Activated T-helper 17 cell treated with anti-CD3 and anti-CD28 coated beads, Interleukin-2, amount 50 U/mL, for 72 hours (primary cell): ENCODE results near the gene LSM10. TPM values are rescaled to one million over a fixed set of nuclear protein-coding genes. Genes with fewer than 3 reads are reported as not detected.
A peak's percentile ranks its signal among the peaks of the same experiment; 100 is the strongest.

Experiments
- ATAC-seq: fragments of 150-1000 bp; cut with Tn5 transposase; replicated peaks from 2 replicates; pipeline ENCODE4 v1.10.0; 2021; ENCODE audit warnings: mild to moderate bottlenecking, moderate library complexity
- H3K27ac Mint-ChIP-seq: one replicate; pipeline ENCODE4 v1.8.0; 2022; ENCODE audit warnings: mixed read lengths
- H3K27me3 Mint-ChIP-seq: one replicate; pipeline ENCODE4 v1.8.0; 2022; ENCODE audit warnings: mixed read lengths
- H3K36me3 Mint-ChIP-seq: one replicate; pipeline ENCODE4 v1.8.0; 2022; ENCODE audit warnings: low read depth, mild to moderate bottlenecking, mixed read lengths
- H3K4me1 Mint-ChIP-seq: one replicate; pipeline ENCODE4 v1.8.0; 2022; ENCODE audit warnings: mixed read lengths
- H3K4me3 Mint-ChIP-seq: one replicate; pipeline ENCODE4 v1.8.0; 2022; ENCODE audit warnings: mild to moderate bottlenecking, mixed read lengths
- H3K9me3 Mint-ChIP-seq: one replicate; pipeline ENCODE4 v1.8.0; 2022; ENCODE audit warnings: mixed read lengths
- total RNA-seq, 2 donors: library from RNA; stranded (reverse); gene quantifications; one replicate each; pipeline ENCODE4 v1.2.3, GENCODE V29; 2022

LSM10 gene
- total RNA-seq, 2 donors from 2014 or later: 24.6 to 59.6 TPM

DNA sequence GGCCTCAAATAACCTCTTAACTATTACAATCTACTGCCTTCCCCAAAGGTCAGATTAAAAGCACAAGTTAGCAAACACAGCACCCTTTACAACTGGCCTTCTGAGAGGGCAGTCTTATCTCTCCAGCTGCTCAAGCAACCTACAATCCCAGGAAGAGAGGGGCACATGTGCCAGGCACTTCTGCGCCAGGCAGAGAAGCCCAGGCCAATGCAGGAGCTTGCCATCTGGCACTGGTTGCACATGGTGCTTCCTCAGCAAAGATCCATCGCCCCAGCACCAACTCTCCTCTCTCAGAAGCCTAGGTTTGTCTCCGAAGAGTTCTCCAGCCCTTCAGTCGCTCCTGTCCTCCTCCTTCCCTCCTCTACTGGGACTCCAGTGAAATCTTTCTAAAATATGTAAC is 14.5 kb downstream of the LSM10 start:
- Mint-ChIP-seq H3K9me3 (no peaks in the 10 kb centered on the region), H3K4me3 (peak overlapping the region; percentile 99), H3K27me3 (no peaks in the 10 kb centered on the region), H3K36me3 (peaks cover 34% of the 10 kb centered on the region), H3K27ac (peak overlapping the region; percentile 92), H3K4me1 (peaks cover 47% of the 10 kb centered on the region)
- ATAC-seq: no peak

- peaks cover 45% of the 10 kb centered on the region for H3K4me1 Mint-ChIP-seq
- H3K9me3 Mint-ChIP-seq: no peaks in the 10 kb centered on the region
- no peaks in the 10 kb centered on the region for H3K27me3 Mint-ChIP-seq
- H3K4me3 Mint-ChIP-seq: no peak overlapping the region
- ATAC-seq: no peak
- peaks cover 34% of the 10 kb centered on the region for H3K36me3 Mint-ChIP-seq
- peak overlapping the region; percentile 92 for H3K27ac Mint-ChIP-seq
Observed at GRCh38 chr1:36382669-36383068, 15.0 kb downstream of the LSM10 start.

GRCh38 chr1:36382231-36382630 is 15.5 kb downstream of the LSM10 start:
- Mint-ChIP-seq H3K4me1 (peaks cover 40% of the 10 kb centered on the region), H3K4me3 (peak overlapping the region; percentile 1), H3K27ac (peak overlapping the region; percentile 92)

GRCh38 chr1:36381405-36381804 is 16.3 kb downstream of the LSM10 start:
- Mint-ChIP-seq H3K36me3 (peaks cover 31% of the 10 kb centered on the region), H3K27ac (peak overlapping the region; percentile 92), H3K9me3 (no peaks in the 10 kb centered on the region), H3K27me3 (no peaks in the 10 kb centered on the region), H3K4me3 (peak overlapping the region; percentile 19), H3K4me1 (peaks cover 33% of the 10 kb centered on the region)
- no peak for ATAC-seq

More at GRCh38 chr1:36382231-36382630, 15.5 kb downstream of the LSM10 start:
- Mint-ChIP-seq H3K36me3 (peaks cover 34% of the 10 kb centered on the region), H3K9me3 (no peaks in the 10 kb centered on the region), H3K27me3 (no peaks in the 10 kb centered on the region)
- no peak for ATAC-seq

GRCh38 chr1:36380782-36381181 is 16.9 kb downstream of the LSM10 start:
- Mint-ChIP-seq H3K4me3 (peak overlapping the region; percentile 19), H3K27me3 (no peaks in the 10 kb centered on the region), H3K4me1 (peaks cover 33% of the 10 kb centered on the region), H3K9me3 (no peaks in the 10 kb centered on the region), H3K36me3 (peaks cover 30% of the 10 kb centered on the region), H3K27ac (peak overlapping the region; percentile 92)
- ATAC-seq: no peak

GRCh38 chr1:36380143-36380619 is 17.5 kb downstream of the LSM10 start:
- no peak for ATAC-seq
- peaks cover 30% of the 10 kb centered on the region for H3K36me3 Mint-ChIP-seq
- peak overlapping the region; percentile 92 for H3K27ac Mint-ChIP-seq
- no peaks in the 10 kb centered on the region for H3K27me3 Mint-ChIP-seq
- peaks cover 33% of the 10 kb centered on the region for H3K4me1 Mint-ChIP-seq
- H3K9me3 Mint-ChIP-seq: no peaks in the 10 kb centered on the region
- no peak overlapping the region for H3K4me3 Mint-ChIP-seq

DNA sequence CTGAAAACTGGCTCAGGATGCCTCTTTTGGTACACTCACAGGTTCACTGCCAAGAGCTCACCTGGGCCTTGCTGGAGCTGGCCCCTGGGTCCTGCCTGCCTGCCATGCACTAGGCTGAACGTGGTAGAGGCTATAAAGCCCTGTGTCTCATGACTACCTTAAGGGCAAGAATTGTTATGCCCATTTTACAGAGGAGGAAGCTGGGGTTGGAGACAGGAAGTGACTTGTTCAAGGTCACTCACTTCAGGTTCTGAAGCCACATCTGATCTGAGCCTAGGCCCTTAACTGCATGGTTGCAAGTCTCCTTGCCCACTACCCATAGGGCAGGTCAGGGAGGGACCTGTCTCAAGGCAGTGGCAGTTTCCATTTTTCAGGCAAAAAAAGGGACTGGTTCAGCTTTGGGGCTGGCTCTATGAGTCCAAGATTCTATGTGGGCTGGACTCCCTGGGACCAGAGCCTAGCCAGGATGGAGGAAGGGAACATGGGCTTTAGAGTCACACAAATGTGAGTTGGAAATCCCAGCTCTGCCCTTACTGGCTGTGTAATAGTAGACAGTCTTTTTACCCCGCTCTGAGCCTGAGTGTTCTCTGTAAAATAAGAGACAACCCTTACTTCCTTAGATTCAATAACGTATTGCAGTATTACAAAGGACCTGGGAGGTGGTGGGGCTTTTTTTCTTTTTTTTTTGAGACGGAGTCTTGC is 19.8 kb downstream of the LSM10 start:
- H3K27me3 Mint-ChIP-seq: no peaks in the 10 kb centered on the region
- peak overlapping the region; percentile 21 for H3K4me3 Mint-ChIP-seq
- H3K4me1 Mint-ChIP-seq: peaks cover 28% of the 10 kb centered on the region
- ATAC-seq: no peak
- H3K27ac Mint-ChIP-seq: peak overlapping the region; percentile 78
- peaks cover 31% of the 10 kb centered on the region for H3K36me3 Mint-ChIP-seq
- H3K9me3 Mint-ChIP-seq: no peaks in the 10 kb centered on the region

DNA sequence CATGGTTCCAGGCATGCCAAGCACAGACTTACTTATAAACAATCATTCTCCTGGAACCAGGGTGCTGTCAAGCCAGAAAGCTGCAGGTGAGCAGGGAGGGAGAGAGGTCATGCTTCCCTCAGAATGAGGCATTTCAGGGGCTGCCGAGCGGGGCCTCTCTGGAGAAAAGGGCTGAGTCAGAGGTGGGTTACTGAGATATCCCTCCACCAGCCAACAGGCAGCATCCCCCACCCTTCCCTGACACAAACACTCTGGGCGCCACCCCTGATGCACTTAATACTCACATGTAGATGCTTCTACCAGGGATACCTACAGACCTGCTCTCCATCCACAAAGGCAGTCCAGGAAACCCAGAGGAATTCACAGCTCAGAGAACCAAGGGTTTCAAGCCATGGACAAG is 25.1 kb downstream of the LSM10 start:
- H3K4me3 Mint-ChIP-seq: peak overlapping the region; percentile 83
- H3K36me3 Mint-ChIP-seq: peaks cover 19% of the 10 kb centered on the region
- H3K9me3 Mint-ChIP-seq: no peaks in the 10 kb centered on the region
- no peaks in the 10 kb centered on the region for H3K27me3 Mint-ChIP-seq
- H3K4me1 Mint-ChIP-seq: peaks cover 14% of the 10 kb centered on the region
- ATAC-seq: no peak
- peak overlapping the region; percentile 89 for H3K27ac Mint-ChIP-seq

DNA sequence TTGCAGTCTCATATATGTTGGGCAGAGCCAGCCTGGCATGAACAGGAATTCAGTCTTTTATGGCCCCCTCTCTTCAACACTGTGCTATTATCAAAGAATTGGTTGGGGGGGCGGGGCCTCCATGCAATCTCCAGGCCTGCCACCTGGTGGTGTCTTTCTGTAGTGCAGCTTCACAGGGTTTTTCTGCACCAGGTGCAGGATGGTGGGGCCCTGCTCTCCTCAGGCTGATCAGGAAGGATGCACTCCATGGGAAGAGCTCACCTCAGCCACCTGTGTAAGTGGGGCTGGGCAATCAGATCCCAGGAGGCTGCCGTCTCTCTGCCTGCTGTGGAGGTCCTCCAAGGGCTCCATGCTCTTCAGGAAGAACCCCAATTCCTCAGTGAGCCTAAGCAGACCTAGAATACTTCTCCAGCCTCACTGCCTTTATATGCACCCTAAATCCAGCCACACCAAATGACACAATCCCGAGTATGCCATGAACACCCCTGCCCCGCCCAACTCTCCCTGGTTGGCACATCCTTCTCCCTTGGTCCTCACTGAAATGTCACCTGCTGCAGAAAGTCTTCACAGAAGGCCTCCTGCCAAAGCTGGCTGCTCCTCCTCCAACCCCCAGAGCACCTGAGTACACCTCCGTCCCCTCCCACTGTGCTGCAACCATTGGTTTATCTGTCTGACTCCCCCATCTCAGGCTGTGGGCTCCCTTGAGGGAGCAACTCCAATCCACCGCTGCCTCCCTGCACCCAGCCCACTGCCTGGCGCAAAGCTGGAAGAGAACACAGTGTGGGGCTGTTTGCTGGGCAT is 28.4 kb downstream of the LSM10 start:
- ATAC-seq: peak; percentile 27
- Mint-ChIP-seq H3K9me3 (no peaks in the 10 kb centered on the region), H3K36me3 (peaks cover 23% of the 10 kb centered on the region), H3K27ac (peak overlapping the region; percentile 9), H3K4me1 (peaks cover 19% of the 10 kb centered on the region), H3K4me3 (no peak overlapping the region), H3K27me3 (no peaks in the 10 kb centered on the region)

DNA sequence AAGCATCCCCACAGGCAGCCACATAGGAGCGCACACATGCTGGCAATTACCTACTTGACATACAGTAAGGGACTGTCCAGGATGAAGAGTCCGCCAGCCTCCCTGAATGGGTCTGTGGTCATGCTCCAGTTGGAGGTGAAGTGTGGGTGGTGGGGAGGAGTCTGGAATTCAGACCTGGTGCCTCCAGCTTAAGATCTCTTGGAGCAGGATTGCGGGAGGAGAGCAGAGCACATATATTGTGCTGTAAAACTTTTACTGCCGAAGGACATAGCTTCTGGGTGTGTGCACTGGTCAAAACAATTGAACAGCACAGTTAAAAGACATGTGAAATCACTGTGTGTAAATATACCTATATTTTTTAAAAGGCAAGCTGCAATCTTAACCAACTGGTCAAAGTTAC is 29.9 kb downstream of the LSM10 start:
- Mint-ChIP-seq H3K9me3 (no peaks in the 10 kb centered on the region), H3K36me3 (peaks cover 21% of the 10 kb centered on the region), H3K4me3 (peak overlapping the region; percentile 71), H3K4me1 (peaks cover 14% of the 10 kb centered on the region), H3K27me3 (no peaks in the 10 kb centered on the region), H3K27ac (peak overlapping the region; percentile 91)
- no peak for ATAC-seq

- Mint-ChIP-seq H3K27me3 (no peaks in the 10 kb centered on the region), H3K4me1 (peaks cover 14% of the 10 kb centered on the region), H3K36me3 (peaks cover 28% of the 10 kb centered on the region), H3K27ac (peak overlapping the region; percentile 91), H3K4me3 (peak overlapping the region; percentile 71), H3K9me3 (no peaks in the 10 kb centered on the region)
- no peak for ATAC-seq
Observed at GRCh38 chr1:36367066-36367465, 30.6 kb downstream of the LSM10 start.

GRCh38 chr1:36366091-36366661 is 31.5 kb downstream of the LSM10 start:
- H3K4me3 Mint-ChIP-seq: peak overlapping the region; percentile 71
- no peaks in the 10 kb centered on the region for H3K9me3 Mint-ChIP-seq
- peaks cover 14% of the 10 kb centered on the region for H3K4me1 Mint-ChIP-seq

DNA sequence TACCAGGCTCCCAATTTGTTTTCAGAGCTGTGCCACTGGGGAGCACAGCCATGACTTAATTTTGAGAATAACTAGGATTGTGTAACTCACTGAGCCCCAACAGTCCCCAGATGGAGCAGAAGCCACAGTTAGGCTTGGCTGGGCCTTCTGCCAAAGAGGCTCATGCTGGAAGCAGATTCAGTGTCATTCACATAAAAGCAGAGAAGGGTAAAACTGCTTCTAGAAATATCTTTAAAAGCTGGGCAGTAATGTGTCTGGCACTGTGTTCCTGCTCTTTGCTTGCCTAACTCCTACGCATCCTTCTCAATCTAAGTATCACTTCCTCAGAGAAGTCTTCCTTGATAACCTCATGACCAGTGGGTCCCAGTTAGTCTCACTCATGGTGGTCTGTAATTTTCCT is 32.3 kb downstream of the LSM10 start:
- Mint-ChIP-seq H3K4me1 (peaks cover 14% of the 10 kb centered on the region), H3K36me3 (peaks cover 37% of the 10 kb centered on the region), H3K4me3 (no peak overlapping the region), H3K9me3 (no peaks in the 10 kb centered on the region), H3K27me3 (no peaks in the 10 kb centered on the region), H3K27ac (peak overlapping the region; percentile 91)
- ATAC-seq: no peak

More at GRCh38 chr1:36366091-36366661, 31.5 kb downstream of the LSM10 start:
- Mint-ChIP-seq H3K27ac (peak overlapping the region; percentile 91), H3K36me3 (peaks cover 37% of the 10 kb centered on the region), H3K27me3 (no peaks in the 10 kb centered on the region)
- peak; percentile 80 for ATAC-seq

DNA sequence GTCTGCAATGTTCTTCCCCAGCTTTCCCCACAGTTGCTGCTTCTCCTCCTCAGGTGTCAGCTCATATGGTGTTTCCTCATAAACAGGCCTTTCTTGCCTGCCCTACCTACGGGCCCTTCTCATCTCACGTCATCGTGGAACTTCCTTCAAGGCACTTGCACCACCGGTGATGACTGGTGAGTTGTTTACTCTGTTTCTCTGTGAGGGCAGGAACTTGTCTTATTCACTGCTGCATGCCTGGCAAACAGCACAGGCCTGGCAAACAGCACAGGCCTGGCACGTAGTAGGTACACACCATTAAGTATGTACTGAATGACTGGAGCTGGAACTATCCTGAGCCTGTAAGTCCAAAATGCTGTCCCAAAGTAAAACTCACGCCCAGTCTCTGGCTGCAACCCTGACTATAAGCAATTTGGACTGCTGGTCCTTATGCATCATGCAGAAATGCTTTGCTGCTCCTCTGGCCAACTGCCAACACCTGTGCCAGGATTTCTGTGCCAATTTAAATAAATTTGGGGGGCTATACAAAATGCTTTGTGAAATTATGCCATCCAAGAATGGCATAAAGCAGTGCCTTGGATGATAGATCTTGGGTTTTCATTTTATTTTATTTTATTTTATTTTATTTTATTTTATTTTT is 37.7 kb downstream of the LSM10 start:
- H3K27ac Mint-ChIP-seq: peak overlapping the region; percentile 95
- H3K27me3 Mint-ChIP-seq: no peaks in the 10 kb centered on the region
- peaks cover 6% of the 10 kb centered on the region for H3K4me1 Mint-ChIP-seq
- H3K9me3 Mint-ChIP-seq: no peaks in the 10 kb centered on the region
- H3K4me3 Mint-ChIP-seq: peak overlapping the region; percentile 61
- peaks cover 74% of the 10 kb centered on the region for H3K36me3 Mint-ChIP-seq
- peak; percentile 95 for ATAC-seq
